HG02938 (cell line): Measurements from ENCODE around the gene PRAMEF8.
"Not testable (repeated sequence)": the region's sequence is repeated elsewhere in the genome, so short reads cannot be mapped to it uniquely, and the experiment has no call there.

Experiments used
- ATAC-seq: cut with Tn5 transposase; IDR thresholded peaks from one replicate; pipeline ENCODE4 v1.9.1; 2021; ENCODE audit warnings: mild to moderate bottlenecking, moderate library complexity; ENCODE audit not compliant: unreplicated experiment

The PRAMEF8 gene

DNA sequence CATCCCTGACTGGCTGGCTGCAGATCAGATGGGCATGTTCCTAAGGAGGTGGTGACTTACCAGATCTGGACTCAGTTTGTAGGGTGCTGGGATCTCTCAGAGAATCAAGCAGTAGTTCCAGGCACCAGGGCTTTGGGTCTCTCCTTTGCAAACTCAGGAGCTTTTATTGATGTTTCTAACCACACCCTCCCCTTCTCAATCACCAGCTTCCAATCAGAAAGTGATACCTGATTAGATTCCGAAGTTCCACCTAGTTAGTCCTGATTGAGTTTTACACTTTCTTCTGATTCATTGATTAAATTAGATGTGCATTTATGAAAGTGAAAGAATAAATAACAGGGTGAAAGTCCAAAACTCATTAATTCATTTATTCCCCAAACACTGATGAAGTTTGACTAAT lies at the start of gene PRAMEF8:
Gene PRAMEF8, minus strand, starts transcription at position 101 of the 400 bp plus-strand sequence. CDS start 1,046 bp downstream, outside the sequence.
- not testable (repeated sequence) for ATAC-seq

DNA sequence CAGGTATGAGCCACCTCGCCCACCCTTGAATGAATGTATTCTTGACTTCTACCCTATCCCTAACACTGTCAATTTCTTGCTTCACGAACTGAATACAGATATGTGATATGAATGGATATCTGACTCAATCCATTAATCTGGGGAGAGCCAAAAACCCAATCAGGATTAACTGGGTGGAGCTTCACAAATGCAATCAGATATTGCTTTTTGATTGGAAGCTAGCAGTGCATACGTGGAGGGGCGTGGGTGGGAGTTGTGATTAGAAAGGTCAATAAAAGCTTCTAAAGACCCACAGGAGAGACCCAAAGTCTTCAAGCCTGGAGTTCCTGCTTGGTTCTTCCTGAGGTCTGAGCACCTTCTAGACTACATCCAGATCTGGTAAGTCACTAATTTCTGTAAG lies 30.3 kb upstream of the PRAMEF8 start, which contains the start of gene PRAMEF15:
Gene PRAMEF15, plus strand, starts transcription at position 301 of the 400 bp plus-strand sequence. CDS start 2,827 bp downstream, outside the sequence.
- not testable (repeated sequence) for ATAC-seq

DNA sequence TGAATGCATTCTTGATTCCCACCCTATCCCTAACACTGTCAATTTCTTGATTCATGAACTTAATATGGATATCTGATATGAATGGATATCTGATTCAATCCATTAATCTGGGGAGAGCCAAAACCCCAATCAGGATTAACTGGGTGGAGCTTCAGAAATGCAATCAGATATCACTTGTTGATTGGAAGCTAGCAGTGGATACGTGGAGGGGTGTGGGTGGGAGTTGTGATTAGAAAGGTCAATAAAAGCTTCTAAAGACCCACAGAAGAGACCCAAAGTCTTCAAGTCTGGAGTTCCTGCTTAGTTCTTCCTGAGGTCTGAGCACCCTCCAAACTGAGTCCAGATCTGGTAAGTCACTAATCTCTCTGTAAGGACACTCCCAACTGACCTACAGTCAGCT lies 18.3 kb upstream of the PRAMEF8 start, which contains the start of gene PRAMEF33:
Gene PRAMEF33, plus strand, starts transcription at position 301 of the 400 bp plus-strand sequence. CDS start 2,416 bp downstream, outside the sequence.
- ATAC-seq, result not testable (repeated sequence)

- ATAC-seq, result not testable (repeated sequence)
Observed at GRCh38 chr1:13302197-13302596, 17.3 kb upstream of the PRAMEF8 start.

- not testable (repeated sequence) for ATAC-seq
Observed at GRCh38 chr1:13298699-13299098, 13.8 kb upstream of the PRAMEF8 start.

GRCh38 chr1:13297216-13297931 lies 12.4 kb upstream of the PRAMEF8 start:
- ATAC-seq, result not testable (repeated sequence)

DNA sequence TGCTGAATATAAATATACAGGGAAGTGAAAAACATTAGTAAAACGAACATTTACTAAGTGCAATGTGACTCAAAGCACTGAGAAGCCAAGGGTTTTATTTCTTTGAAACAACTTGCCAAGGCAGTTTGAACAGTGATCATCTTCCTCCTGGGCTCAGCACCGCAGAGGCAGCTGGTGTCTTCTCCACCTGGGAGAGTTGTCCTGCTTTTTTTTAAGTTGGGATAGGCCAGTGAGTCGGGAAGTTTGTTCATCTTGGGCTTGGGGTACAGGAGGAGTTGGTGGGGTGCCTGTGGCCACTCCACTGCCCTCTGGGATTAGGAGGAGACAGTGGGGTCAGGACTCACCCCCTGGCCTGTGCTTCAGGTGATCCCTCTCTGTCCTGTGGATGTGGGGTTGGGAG lies 4.1 kb upstream of the PRAMEF8 start:
- not testable (repeated sequence) for ATAC-seq

GRCh38 chr1:13279617-13280016 lies 5.3 kb downstream of the PRAMEF8 start:
- ATAC-seq, result not testable (repeated sequence)

DNA sequence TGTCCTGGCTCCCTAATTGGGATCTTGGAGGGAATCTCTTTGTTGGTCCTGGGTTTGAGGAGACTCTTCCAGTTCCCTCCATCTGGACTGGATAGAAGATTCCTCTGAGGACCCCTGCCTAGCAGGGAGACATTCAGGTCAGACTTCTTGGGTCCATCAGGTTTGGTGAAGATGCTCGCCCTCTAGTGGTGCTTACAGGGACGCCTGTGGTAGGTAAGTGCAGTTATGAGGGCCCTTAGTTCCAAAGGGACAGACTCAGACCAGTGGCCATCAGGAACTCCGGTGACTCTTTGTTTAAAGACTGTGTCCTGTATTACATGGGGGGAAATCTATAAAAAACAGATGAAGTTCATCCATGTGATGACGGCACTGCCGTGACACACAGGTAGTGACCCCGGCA lies 7.9 kb downstream of the PRAMEF8 start:
- ATAC-seq, result not testable (repeated sequence)

GRCh38 chr1:13265124-13265523 lies 19.8 kb downstream of the PRAMEF8 start:
- ATAC-seq, result not testable (repeated sequence)

DNA sequence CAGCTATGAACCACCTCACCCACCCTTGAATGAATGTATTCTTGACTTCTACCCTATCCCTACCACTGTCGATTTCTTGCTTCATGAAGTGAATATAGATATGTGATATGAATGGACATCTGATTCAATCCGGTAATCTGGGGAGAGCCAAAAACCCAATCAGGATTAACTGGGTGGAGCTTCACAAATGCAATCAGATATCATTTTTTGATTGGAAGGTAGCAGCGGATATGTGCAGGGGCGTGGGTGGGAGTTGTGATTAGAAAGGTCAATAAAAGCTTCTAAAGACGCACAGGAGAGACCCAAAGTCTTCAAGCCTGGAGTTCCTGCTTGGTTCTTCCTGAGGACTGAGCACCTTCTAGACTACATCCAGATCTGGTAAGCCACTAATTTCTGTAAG lies 31.0 kb downstream of the PRAMEF8 start, which contains the start of gene PRAMEF5:
Gene PRAMEF5, plus strand, starts transcription at position 301 of the 400 bp plus-strand sequence. CDS start 5,071 bp downstream, outside the sequence.
- not testable (repeated sequence) for ATAC-seq

GRCh38 chr1:13247122-13247521 lies 37.8 kb downstream of the PRAMEF8 start:
- ATAC-seq, result not testable (repeated sequence)

DNA sequence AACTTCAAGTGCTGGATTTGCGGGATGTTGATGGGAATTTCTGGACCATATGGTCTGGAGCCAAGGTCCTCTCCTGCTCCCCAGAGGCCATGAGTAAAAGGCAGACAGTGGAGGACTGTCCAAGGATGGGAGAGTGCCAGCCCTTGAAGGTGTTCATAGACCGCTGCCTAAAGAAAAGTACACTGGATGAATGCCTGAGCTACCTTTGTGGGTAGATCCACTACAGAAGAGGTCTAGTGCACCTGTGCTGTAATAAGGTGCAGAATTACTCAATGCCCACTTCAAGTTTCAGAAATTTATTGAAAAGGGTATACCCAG lies 38.4 kb downstream of the PRAMEF8 start:
- ATAC-seq, result not testable (repeated sequence)

DNA sequence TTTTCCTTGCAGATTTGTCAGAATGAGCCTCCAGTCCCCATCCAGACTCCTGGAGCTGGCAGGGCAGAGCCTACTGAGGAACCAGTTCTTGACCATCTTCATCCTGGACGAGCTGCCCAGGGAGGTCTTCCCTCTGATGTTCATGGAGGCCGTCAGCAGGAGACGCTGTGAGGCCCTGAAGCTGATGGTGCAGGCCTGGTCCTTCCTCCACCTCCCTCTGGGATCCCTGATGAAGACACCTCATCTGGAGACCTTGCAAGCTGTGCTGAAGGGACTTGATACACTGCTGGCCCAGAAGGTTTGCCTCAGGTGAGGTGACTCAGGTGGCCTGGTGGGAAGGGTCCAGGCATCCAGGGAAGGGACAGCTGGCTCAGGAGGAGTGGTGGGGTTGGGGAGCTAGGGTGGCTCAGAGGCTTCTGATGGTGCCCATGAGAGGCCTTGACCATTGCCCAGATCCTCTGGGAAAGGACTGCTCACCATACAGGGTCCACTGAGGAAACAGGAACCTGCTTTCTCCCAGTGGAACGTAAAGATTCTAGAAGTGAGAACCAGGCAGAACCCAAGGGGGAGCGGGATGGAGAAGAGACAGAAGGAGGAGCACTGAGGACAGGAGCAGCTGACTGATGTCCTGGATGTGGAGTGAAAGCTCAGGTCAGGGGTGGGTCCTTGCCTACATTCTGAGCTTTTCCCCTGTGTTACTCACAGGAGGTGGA lies 38.9 kb downstream of the PRAMEF8 start:
- ATAC-seq, result not testable (repeated sequence)

DNA sequence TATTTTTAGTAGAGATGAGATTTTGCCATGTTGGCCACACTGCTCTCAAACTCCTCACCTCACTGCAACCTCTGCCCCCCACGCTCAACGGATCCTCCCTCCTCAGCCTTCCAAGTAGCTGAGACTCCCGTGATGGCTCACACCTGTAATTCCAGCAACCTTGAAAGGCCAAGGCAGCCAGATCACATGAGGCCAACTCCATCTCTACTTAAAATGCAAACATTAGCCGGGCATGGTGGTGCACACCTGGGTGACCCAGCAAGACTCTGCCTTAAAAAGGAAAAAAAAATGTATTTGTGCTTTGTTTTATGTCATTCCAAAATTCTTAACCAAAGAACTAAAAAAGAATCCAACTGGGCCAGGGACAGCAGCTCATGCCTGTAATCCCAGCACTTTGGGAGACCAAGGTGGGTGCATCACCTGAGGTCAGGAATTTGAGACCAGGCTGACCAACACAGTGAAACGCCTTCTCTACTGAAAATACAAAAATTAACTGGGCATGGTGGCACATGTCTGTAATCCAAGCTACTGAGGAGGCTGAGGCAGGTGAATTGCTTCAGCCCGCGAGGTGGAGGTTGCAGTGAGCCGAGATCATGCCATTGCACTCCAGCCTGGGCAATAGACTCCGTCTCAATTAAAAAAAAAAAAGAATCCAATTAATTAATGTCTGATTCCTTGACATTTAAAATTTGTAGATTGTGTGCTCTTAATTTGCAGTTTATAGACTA lies 41.2 kb downstream of the PRAMEF8 start:
- not testable (repeated sequence) for ATAC-seq

DNA sequence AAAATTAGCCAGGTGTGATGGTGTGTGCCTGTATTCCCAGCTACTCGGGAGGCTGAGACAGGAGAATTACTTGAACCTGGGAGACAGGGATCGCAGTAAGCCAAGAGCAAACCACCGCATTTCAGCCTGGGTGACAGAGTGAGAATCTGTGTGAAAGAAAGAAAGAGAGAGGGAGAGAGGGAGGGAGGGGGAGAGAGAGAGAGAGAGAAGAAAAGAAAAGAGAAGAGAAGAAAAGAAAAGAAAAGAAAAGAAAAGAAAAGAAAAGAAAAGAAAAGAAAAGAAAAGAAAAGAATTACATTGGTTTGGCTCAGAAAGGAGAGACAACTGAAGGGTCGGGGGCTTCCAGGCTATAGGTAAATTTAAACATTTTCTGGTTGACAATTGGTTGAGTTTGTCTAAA lies 45.3 kb downstream of the PRAMEF8 start:
- ATAC-seq, result not testable (repeated sequence)

- not testable (repeated sequence) for ATAC-seq
Observed at GRCh38 chr1:13237572-13237971, 47.4 kb downstream of the PRAMEF8 start.

- not testable (repeated sequence) for ATAC-seq
Observed at GRCh38 chr1:13234057-13234456, 50.9 kb downstream of the PRAMEF8 start.

DNA sequence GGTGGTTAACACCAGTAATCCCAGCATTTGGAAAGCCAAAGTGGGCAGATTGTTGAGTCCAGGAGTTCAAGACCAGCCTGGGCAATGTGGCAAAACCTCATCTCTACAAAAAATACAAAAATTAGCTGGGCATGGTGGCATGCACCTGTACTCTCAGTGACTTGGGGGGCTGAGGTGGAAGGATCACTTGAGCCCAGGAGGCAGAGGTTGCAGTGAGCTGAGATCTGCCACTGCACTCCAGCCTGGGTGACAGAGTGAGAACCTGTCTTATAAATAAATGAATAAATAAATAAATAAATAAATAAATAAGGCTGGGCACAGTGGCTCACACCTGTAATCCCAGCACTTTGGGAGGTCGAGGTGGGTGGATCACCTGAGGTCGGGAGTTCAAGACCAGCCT lies 52.9 kb downstream of the PRAMEF8 start:
- ATAC-seq, result not testable (repeated sequence)
